ENCODE measurements around the gene MYEOV. TPM values are rescaled to one million over a fixed set of nuclear protein-coding genes. Genes with fewer than 3 reads are reported as not detected.

MYEOV gene
- total and polyA plus RNA-seq, 10 of the 15 experiments (the other 5 are each of a cell fraction or from before 2014, with no cell fraction given), result 0.05 to 0.40 (median 0.26) TPM; not detected in 3

DNA sequence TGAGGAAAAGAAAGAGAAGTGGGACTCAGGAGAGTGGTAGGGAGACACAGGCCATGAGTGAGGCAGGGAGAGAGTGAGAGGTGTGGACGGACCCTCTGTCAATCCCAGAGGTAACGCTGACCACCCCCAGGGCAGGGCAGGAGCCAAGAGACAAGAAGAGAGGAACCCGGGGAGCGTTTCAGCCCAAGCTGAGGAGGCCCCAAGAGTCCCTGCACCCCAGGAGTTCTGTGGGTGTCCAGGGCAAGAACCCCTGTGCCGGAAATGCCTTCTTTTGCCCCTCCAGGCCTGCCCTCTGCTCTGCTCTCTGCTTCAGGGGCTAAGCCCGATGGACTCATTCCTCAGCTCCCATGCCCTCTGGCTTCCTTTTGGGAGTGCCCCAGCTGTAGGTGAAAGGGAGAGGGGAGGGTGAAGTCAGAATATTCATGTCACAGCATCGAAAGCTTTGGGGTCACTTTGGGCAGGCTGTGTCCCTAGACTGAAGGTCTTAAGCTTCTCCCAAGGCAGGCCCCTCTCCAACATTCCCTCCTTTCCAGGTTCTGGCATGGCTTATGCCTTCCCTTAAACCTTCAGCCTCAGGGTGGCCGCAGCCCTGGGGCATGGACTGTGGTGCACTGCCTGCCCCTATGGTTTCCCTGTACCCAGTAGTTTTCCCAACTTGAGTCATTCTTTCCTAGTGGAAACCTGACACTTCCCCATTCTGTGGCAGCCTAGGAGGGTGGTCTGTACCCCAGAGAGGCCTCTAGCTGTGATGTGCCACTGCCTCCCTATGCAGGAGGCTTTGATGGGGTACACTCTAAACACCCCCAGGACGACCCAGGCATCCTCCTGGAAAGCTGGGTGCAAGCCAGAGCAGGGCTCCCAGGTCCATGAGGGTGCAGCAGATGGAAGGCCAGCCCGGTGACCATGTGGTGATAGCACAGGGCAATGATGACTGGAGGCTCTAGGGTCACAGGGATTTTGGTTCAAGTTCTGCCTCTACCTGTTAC is 27.1 kb downstream of the MYEOV start:
- in situ Hi-C loops (cut with MboI) (no loop called here), intact Hi-C loops (cut with micrococcal nuclease; ENCODE audit: unreplicated experiment) (no loop called here)
- no peaks in the 10 kb centered on the region for H3K79me2 ChIP-seq (ENCODE audit: control insufficient read depth, insufficient read depth, low read length)
- no peak overlapping the region for H2AFZ ChIP-seq (ENCODE audit: control insufficient read depth, low read depth, low read length)
- ChIA-PET POLR2A (no interaction called here), CTCF (interaction anchor here (1.7 kb wide), 1 partner anchor 9 kb away, joined by 4 read pairs; no protein-coding TSS in a partner anchor), RAD21 (ENCODE audit: unreplicated experiment) (no interaction called here), SMC1A (ENCODE audit: uncharacterized antibody, unreplicated experiment) (interaction anchor here (0.6 kb wide), 1 partner anchor 8 kb away, joined by 3 read pairs; no protein-coding TSS in a partner anchor)
- H3K27me3 ChIP-seq (replicated peaks in 1 of 2; ENCODE audit: control insufficient read depth in 2 of 2, insufficient read depth in 2 of 2, low read length in 1 of 2), result no peaks in the 10 kb centered on the region
- ATAC-seq (no peak), DNase-seq (ENCODE audit: low read depth, low spot score) (no peak), FAIRE-seq (no peak)
- H3K4me1 ChIP-seq (ENCODE audit: control insufficient read depth, insufficient read depth, low read length), result no peaks in the 10 kb centered on the region
- no peak overlapping the region for H3K4me3 ChIP-seq
- H3K27ac ChIP-seq (ENCODE audit: control insufficient read depth, insufficient read depth), result no peak overlapping the region
- BruUV-seq (replicated peaks), result no TSS peak
- H3K9me3 ChIP-seq (replicated peaks; ENCODE audit: control insufficient read depth, insufficient read depth, low read length), result no peaks in the 10 kb centered on the region; the same call in 2 of the 3 replicates
- H3K36me3 ChIP-seq (ENCODE audit: control insufficient read depth in 2 of 2, insufficient read depth in 2 of 2, low read length in 1 of 2), result no peaks in the 10 kb centered on the region
- no peak overlapping the region for H3K4me2 ChIP-seq (ENCODE audit: control insufficient read depth, insufficient read depth)
- 47% methylated on average over 8 of the region's 10 CpGs for WGBS (ENCODE audit: insufficient coverage, insufficient replicate concordance, low lambda C conversion rate, missing lambda C conversion rate)
- H4K20me1 ChIP-seq (ENCODE audit: control insufficient read depth, insufficient read depth), result no peaks in the 10 kb centered on the region
- H3K9ac ChIP-seq (ENCODE audit: control insufficient read depth, insufficient read depth, low read length), result no peak overlapping the region
- TF ChIP-seq SMAD5 (IDR thresholded peaks at IDR 0.05; ENCODE audit: low read depth) (no peak), HDGF (IDR thresholded peaks at IDR 0.05) (no peak), E4F1 (IDR thresholded peaks at IDR 0.05; ENCODE audit: borderline replicate concordance, partially characterized antibody) (no peak), ZNF592 (IDR thresholded peaks at IDR 0.05) (no peak), CREM (IDR thresholded peaks at IDR 0.05; ENCODE audit: low read depth) (no peak), ZNF217 (IDR thresholded peaks at IDR 0.05) (no peak)
- TF ChIP-seq, protein P1, sequence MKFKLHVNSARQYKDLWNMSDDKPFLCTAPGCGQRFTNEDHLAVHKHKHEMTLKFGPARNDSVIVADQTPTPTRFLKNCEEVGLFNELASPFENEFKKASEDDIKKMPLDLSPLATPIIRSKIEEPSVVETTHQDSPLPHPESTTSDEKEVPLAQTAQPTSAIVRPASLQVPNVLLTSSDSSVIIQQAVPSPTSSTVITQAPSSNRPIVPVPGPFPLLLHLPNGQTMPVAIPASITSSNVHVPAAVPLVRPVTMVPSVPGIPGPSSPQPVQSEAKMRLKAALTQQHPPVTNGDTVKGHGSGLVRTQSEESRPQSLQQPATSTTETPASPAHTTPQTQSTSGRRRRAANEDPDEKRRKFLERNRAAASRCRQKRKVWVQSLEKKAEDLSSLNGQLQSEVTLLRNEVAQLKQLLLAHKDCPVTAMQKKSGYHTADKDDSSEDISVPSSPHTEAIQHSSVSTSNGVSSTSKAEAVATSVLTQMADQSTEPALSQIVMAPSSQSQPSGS (IDR thresholded peaks at IDR 0.05; ENCODE audit: low read length), result no peak
- TF ChIP-seq, protein P2, sequence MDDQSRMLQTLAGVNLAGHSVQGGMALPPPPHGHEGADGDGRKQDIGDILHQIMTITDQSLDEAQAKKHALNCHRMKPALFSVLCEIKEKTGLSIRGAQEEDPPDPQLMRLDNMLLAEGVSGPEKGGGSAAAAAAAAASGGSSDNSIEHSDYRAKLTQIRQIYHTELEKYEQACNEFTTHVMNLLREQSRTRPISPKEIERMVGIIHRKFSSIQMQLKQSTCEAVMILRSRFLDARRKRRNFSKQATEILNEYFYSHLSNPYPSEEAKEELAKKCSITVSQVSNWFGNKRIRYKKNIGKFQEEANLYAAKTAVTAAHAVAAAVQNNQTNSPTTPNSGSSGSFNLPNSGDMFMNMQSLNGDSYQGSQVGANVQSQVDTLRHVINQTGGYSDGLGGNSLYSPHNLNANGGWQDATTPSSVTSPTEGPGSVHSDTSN (IDR thresholded peaks at IDR 0.05; ENCODE audit: insufficient replicate concordance, low read depth, low read length), result no peak
- TF ChIP-seq, protein P3, sequence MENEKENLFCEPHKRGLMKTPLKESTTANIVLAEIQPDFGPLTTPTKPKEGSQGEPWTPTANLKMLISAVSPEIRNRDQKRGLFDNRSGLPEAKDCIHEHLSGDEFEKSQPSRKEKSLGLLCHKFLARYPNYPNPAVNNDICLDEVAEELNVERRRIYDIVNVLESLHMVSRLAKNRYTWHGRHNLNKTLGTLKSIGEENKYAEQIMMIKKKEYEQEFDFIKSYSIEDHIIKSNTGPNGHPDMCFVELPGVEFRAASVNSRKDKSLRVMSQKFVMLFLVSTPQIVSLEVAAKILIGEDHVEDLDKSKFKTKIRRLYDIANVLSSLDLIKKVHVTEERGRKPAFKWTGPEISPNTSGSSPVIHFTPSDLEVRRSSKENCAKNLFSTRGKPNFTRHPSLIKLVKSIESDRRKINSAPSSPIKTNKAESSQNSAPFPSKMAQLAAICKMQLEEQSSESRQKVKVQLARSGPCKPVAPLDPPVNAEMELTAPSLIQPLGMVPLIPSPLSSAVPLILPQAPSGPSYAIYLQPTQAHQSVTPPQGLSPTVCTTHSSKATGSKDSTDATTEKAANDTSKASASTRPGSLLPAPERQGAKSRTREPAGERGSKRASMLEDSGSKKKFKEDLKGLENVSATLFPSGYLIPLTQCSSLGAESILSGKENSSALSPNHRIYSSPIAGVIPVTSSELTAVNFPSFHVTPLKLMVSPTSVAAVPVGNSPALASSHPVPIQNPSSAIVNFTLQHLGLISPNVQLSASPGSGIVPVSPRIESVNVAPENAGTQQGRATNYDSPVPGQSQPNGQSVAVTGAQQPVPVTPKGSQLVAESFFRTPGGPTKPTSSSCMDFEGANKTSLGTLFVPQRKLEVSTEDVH (IDR thresholded peaks at IDR 0.05; ENCODE audit: low read depth, partially characterized antibody), result no peak
